ENCODE measurements around the gene KRTDAP.

KRTDAP gene

DNA sequence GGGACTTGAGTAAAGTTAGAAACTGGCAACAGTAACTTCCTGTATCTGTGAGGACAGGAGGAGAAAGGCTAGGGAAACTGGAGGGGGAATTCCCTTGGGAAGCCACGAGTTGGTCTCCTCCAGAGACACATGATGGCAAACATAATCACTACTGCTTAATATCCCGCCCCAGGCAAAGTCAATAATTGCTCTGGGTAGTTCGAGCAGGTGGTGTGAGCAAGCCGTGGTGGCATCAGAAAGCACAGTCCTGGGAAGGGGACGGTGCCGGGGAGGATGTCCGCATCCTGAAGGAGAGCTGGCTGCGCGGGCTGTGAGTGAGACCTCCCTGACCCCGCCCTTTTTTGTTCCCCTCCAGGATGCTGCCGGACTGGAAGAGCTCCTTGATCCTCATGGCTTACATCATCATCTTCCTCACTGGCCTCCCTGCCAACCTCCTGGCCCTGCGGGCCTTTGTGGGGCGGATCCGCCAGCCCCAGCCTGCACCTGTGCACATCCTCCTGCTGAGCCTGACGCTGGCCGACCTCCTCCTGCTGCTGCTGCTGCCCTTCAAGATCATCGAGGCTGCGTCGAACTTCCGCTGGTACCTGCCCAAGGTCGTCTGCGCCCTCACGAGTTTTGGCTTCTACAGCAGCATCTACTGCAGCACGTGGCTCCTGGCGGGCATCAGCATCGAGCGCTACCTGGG is 40.8 kb downstream of the KRTDAP start:
- no peak for DNase-seq

DNA sequence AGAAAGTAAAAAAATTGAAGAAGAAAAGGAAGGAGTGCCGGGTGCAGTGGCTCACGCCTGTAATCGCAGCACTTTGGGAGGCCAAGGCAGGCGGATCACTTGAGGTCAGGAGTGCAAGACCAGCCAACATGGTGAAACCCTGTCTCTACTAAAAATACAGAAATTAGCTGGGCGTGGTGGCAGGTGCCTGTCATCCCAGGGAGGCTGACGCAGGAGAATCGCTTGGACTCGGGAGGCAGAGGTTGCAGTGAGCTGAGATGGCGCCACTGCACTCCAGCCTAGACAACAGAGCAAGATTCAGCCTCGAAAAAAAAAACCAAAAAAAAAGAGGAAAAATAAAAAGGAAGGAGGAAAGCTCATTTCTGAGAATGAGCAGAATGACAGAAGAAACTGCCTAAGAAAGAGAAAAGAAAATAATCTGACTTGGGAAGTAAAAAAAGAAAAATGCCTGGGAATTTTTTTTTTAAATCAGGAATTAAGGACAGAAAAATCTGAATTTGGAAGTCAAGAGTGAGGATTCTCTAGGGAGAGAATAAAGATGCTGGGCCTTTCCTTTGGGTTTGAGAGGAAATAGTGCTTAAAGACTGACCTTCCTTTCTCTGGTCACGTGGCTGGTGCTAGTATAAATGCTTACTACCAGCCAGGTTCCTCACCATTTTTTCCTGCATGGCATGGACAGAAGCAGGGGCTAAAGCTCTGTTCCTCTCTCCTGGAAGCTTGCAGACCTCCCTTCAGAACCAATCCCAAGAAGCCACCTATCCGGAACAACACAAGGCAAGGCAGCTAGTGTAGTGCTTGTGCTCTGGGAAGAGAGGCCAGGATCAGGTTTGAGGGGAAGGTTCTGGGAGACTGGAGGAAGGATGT is 42.4 kb downstream of the KRTDAP start, which contains the start of gene FFAR2:
FFAR2 (plus strand) TSS at position 652 of the 864 bp plus-strand sequence. CDS start 1,458 bp downstream, outside the sequence.
- no peak for DNase-seq

DNA sequence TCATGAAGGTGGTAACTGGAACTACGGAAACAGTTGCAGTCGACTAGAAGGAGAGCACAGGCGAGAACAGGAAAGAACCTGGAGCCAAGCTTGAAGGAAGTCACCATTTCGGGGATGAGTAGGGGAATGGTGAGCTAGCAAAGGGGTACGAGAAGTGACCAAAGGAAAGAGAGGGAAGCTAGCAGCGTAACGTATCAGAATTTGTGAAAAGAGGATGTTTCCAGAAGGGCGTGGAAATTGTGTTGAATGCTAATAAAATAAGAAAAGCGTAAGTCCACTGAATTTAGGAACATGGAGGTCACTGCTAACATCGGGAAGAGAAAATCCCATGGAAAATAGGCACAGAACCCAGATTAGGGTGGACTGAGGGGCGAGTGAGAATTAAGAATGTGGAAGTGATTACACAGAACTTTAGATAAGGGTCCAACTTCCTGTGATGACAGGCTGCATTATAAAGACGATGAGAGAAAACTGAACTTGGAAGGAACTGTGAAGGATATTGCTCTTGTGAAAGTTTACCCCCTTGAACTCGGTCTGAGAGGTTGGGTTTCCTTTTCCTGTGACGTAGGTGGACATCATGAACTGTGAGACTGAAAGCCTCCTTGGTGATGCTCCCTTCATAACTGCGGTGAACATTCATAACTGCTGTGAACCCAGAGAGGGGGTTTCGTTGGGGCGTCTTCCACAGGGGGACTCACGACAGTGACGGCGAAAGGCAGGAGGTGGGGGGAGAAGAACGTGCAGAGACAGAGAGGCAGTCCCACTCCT is 44.3 kb downstream of the KRTDAP start:
- no peak for DNase-seq

DNA sequence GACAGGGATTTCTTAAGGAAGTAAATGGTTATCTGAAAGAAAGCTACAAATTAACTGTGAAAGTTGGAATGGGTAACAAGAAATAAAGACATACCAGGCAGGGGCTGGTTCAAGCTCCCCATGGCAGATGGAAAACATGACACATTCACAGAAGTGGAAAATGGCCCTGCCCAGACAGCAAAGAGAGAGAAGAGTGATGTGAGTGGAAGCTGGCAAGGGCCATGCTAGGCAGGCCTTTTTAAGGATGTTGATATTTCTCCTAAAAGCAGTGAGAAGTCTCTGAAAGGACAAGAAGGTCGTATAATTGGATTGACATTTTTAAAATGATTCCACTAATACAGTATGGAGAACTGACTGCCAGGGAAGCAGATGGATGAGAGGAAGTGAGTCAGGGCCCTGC is 45.5 kb downstream of the KRTDAP start:
- no peak for DNase-seq

DNA sequence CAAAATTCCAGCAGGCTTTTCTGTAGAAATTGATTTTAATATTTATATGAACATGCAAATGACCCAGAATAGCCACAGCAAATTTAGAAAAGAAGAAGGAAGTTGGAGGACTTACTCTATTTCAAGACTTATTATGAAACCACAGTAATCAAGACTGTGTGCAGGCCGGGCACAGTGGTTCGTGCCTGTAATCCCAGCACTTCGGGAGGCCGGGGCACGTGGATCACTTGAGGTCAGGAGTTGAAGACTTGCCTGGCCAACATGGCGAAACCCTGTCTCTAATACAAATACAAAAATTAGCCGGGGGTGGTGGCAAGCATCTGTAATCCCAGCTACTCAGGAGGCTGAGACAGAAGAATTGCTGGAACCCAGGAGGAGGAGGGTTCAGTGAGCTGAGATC is 48.2 kb downstream of the KRTDAP start:
- DNase-seq, result no peak

DNA sequence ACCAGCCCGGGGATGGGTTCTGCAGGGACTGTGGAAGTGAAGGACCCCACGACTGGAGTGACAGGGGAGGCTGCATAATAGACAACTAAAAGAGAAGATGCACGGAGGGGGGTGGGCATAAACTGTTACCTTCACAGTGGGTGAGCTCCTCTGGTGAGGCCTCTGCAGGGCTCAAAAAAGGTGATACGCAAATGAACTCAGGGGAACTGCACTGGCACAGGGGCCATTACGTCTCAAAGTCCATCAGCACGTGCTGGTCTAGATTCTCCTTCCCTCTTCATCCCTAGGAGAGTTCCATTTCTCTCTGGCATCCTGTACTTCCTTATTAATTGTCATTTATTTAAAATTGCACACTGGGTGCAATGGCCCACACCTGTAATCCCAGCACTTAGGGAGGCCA is 50.3 kb downstream of the KRTDAP start:
- DNase-seq, result no peak

DNA sequence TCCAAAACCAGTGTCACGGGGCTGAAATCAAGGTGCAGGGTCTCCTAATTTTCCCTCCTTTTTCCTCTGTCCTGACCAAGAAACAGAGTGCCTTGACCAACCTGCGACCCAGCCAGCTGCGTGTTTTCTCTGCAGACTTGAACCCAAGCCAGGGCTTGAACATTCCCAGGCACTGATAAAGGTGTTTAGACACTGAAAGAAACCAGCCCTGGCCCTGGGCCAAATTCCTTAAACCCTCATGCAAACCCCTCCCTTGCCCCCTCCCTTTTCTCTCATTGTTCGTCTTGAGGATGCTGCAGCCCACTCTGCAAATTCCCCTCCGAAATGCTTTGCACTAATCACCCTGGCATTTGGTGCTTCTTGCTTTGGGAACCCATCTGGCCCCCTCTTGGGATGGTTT is 51.7 kb downstream of the KRTDAP start:
- DNase-seq, result no peak

DNA sequence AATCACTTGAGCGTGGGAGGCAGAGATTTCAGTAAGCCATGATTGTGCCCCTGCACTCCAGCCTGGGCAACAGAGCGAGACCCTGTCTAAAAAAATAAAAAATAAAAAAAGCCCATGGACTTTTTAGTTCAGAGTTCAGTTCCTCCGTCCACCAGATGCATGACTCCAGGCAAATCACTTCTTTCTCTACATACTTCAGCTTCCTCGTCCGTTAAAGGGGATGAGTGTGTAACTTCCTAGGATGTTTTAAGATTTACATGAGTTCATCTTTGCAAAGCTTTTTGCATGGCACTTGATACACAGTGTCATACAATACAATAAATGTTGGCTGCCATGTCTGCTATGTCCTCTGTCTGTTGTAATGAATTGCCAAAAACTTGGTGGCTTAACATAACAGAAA is 52.2 kb downstream of the KRTDAP start:
- no peak for DNase-seq

DNA sequence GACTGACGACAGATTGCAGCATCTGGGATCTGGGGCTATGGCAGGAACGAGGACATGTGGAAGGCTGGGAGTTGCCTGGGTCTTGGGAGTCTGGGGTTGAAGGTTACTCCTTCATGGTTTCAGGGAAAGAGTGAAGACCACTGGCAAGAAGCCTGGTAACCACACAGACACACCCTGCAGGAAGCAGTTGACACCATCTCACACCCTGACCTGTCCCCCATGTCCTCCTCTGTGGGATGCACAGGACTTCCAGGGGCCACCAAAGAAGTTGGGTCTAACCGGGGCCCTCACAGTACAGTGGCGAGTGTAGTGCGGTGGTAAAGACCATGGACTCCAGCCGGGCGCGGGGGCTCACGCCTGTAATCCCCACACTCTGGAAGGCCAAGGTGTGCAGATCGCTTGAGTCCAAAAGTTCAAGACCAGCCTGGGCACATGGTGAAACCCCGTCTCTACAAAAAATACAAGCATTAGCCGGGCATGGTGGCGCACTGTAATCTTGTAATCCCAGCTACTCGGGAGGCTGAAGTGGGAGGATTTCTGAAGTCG is 52.8 kb downstream of the KRTDAP start:
- no peak for DNase-seq

Data from EL (cell line).